ENCODE measurements around the gene EPSTI1.

DNA sequence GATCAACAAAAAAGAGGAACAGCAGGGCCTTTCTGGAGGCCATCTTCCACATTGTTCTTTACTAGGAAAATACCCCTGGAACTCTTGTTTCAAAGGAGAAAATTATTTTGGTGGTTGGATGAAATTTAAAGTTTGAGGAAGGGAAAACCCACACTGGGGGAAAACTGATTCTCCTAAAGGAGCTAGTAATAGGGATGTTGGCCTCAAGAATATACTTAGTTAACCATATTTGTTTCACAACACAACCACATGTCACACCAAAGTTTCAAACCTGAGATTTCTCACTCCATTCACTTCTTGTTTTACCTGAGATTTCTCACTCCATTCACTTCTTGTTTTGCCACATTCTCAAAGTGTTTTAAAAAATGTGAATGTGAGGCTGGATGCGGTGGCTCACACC lies 2.8 kb upstream of the EPSTI1 start:
- TF ChIP-seq POLR2AphosphoS5 (IDR thresholded peaks at IDR 0.05; ENCODE audit: low read depth, low read length): no peak
- no peak for TF ChIP-seq POLR2A (IDR thresholded peaks at IDR 0.05; ENCODE audit: low read depth, low read length)
- peak; percentile 60; the same call in 1 of the 2 replicates for TF ChIP-seq SPI1 (IDR thresholded peaks at IDR 0.05; ENCODE audit: low read depth, low read length)

Measured in GM12891 (cell line).